ENCODE results near the gene TMEM26.
"Not testable (repeated sequence)": the region's sequence is repeated elsewhere in the genome, so short reads cannot be mapped to it uniquely, and the experiment has no call there.

Gene TMEM26

GRCh38 chr10:61397175-61397986 is 55.8 kb downstream of the TMEM26 start:
- DNase-seq = no peak

- DNase-seq = no peak
These were observed 61.9 kb downstream of the TMEM26 start for GRCh38 chr10:61391281-61391680.

GRCh38 chr10:61390851-61391250 is 62.3 kb downstream of the TMEM26 start:
- no peak for DNase-seq

- no peak for DNase-seq
These were observed 63.3 kb downstream of the TMEM26 start for GRCh38 chr10:61389887-61390286.

GRCh38 chr10:61388986-61389385 is 64.2 kb downstream of the TMEM26 start:
- not testable (repeated sequence) for DNase-seq

GRCh38 chr10:61385231-61386001 is 67.8 kb downstream of the TMEM26 start:
- DNase-seq = no peak

- DNase-seq = not testable (repeated sequence)
These were observed 72.0 kb downstream of the TMEM26 start for GRCh38 chr10:61381153-61381552.

- DNase-seq = no peak
These were observed 74.3 kb downstream of the TMEM26 start for GRCh38 chr10:61378865-61379264.

GRCh38 chr10:61376908-61377368 is 76.2 kb downstream of the TMEM26 start:
- DNase-seq = no peak

GRCh38 chr10:61376377-61376776 is 76.8 kb downstream of the TMEM26 start:
- DNase-seq = no peak

- no peak for DNase-seq
These were observed 86.8 kb downstream of the TMEM26 start for GRCh38 chr10:61366365-61366764.

- DNase-seq = no peak
These were observed 88.6 kb downstream of the TMEM26 start for GRCh38 chr10:61364619-61365018.

- DNase-seq = no peak
These were observed 90.2 kb downstream of the TMEM26 start for GRCh38 chr10:61363006-61363405.

GRCh38 chr10:61359452-61359851 is 93.7 kb downstream of the TMEM26 start:
- no peak for DNase-seq

- DNase-seq = no peak
These were observed 95.5 kb downstream of the TMEM26 start for GRCh38 chr10:61357687-61358086.

Data from stimulated activated CD4-positive, alpha-beta T cell treated with anti-CD3 and anti-CD28 coated beads, Interleukin-15, amount 100 ng/mL, for 24 hours (primary cell).